Measurements from ENCODE around the gene ZFP69B.

- peak; percentile 37 to 52 (median 42) for TF ChIP-seq POLR2AphosphoS5 (IDR thresholded peaks at IDR 0.05)
- TF ChIP-seq CTCF (IDR thresholded peaks at IDR 0.05) = no peak
- TF ChIP-seq POLR2A (IDR thresholded peaks at IDR 0.05) = peak; percentile 47
- TF ChIP-seq EP300 (IDR thresholded peaks at IDR 0.05; ENCODE audit: low read depth) = no peak
Measured at GRCh38 chr1:40449684-40450494, at the start of gene ZFP69B.

Data from transverse colon (tissue), 4 donors.